Glutamatergic neuron (in vitro differentiated cells): ENCODE measurements around the gene FKBP5. TPM values are rescaled to one million over a fixed set of nuclear protein-coding genes. Genes with fewer than 3 reads are reported as not detected.
"Not testable (repeated sequence)": the region's sequence is repeated elsewhere in the genome, so short reads cannot be mapped to it uniquely, and the experiment has no call there.

ENCODE experiments used
- DNase-seq: peaks from one replicate; pipeline ENCODE4 v3.0.0; 2022
- H3K27ac Mint-ChIP-seq: one replicate; pipeline ENCODE4 v1.8.0; 2020; ENCODE audit warnings: mild to moderate bottlenecking, mixed read lengths, inconsistent platforms; ENCODE audit not compliant: unreplicated experiment
- H3K27me3 Mint-ChIP-seq: one replicate; pipeline ENCODE4 v1.8.0; 2020; ENCODE audit warnings: mild to moderate bottlenecking, moderate library complexity, mixed read lengths, inconsistent platforms; ENCODE audit not compliant: unreplicated experiment
- H3K36me3 Mint-ChIP-seq: one replicate; pipeline ENCODE4 v1.8.0; 2020; ENCODE audit warnings: mild to moderate bottlenecking, mixed read lengths, inconsistent platforms; ENCODE audit not compliant: unreplicated experiment
- H3K4me1 Mint-ChIP-seq: one replicate; pipeline ENCODE4 v1.8.0; 2020; ENCODE audit warnings: mild to moderate bottlenecking, low read depth, mixed read lengths, inconsistent platforms; ENCODE audit not compliant: unreplicated experiment
- H3K4me3 Mint-ChIP-seq: one replicate; pipeline ENCODE4 v1.8.0; 2020; ENCODE audit warnings: mild to moderate bottlenecking, mixed read lengths, inconsistent platforms; ENCODE audit not compliant: unreplicated experiment
- H3K9me3 Mint-ChIP-seq: one replicate; pipeline ENCODE4 v1.8.0; 2020; ENCODE audit warnings: mild to moderate bottlenecking, moderate library complexity, mixed read lengths, inconsistent platforms; ENCODE audit not compliant: unreplicated experiment
- total RNA-seq: library from RNA; stranded (reverse); fragmentation: NEBNext Ultra II Directional; extraction: Animal tissue kit (Norgen Biotek cat#: 25700); gene quantifications from one replicate; pipeline ENCODE4 v1.2.1, GENCODE V29; 2021; ENCODE audit not compliant: unreplicated experiment
- TF ChIP-seq, protein P1 (sequence below): fragments of 200-600 bp; sonication (generic); IDR thresholded peaks from one replicate; pipeline ENCODE4 v1.5.0; 2021; ENCODE audit not compliant: partially characterized antibody, unreplicated experiment

FKBP5 gene
- total RNA-seq, 1 donor from 2014 or later: 10.6 TPM

GRCh38 chr6:35735452-35735851, 46.7 kb upstream of the FKBP5 start:
- peaks cover 25% of the 10 kb centered on the region for H3K4me1 Mint-ChIP-seq
- no peak overlapping the region for H3K4me3 Mint-ChIP-seq
- H3K27me3 Mint-ChIP-seq: peaks cover 2% of the 10 kb centered on the region
- no peak for DNase-seq
- H3K36me3 Mint-ChIP-seq: no peaks in the 10 kb centered on the region
- H3K9me3 Mint-ChIP-seq: peaks cover 6% of the 10 kb centered on the region
- TF ChIP-seq, protein P1, sequence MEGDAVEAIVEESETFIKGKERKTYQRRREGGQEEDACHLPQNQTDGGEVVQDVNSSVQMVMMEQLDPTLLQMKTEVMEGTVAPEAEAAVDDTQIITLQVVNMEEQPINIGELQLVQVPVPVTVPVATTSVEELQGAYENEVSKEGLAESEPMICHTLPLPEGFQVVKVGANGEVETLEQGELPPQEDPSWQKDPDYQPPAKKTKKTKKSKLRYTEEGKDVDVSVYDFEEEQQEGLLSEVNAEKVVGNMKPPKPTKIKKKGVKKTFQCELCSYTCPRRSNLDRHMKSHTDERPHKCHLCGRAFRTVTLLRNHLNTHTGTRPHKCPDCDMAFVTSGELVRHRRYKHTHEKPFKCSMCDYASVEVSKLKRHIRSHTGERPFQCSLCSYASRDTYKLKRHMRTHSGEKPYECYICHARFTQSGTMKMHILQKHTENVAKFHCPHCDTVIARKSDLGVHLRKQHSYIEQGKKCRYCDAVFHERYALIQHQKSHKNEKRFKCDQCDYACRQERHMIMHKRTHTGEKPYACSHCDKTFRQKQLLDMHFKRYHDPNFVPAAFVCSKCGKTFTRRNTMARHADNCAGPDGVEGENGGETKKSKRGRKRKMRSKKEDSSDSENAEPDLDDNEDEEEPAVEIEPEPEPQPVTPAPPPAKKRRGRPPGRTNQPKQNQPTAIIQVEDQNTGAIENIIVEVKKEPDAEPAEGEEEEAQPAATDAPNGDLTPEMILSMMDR: no peak
- H3K27ac Mint-ChIP-seq: no peak overlapping the region

DNA sequence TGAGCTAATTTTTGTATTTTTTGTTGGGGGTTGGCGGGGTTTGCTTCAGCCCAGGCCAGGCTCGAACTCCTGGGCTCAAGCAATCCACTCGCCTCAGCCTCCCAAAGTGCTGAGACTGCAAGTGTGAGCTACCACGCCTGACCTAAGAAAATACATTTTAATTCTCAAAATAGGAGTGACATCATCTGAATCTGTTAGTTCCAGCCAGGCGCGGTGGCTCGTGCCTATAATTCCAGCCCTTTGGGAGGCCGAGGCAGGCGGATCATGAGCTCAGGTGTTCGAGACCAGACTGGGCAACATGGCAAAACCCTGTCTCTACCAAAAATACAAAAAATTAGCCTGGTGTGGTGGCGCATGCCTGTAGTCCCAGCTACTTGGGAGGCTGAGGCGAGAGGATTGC, 45.6 kb upstream of the FKBP5 start:
- not testable (repeated sequence) for H3K27me3 Mint-ChIP-seq, H3K9me3 Mint-ChIP-seq, H3K4me3 Mint-ChIP-seq, DNase-seq, H3K36me3 Mint-ChIP-seq, H3K27ac Mint-ChIP-seq
- peaks cover 25% of the 10 kb centered on the region for H3K4me1 Mint-ChIP-seq

DNA sequence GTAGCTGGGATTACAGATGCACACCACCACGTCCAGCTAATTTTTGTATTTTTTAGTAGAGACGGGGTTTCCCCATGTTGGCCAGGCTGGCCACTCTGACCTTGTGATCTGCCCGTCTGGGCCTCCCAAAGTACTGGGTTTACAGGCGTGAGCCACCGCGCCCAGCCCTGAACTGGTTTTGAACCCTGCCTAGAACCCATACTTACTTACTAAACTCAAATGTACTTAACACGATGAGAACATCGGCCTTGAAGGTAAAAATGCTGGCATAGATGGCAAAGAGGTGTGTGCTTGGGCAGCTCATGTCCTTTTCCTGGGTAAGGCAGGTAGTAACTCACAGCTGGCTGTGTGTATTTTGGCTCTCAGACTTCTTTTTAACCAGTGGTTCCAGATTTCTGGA, 44.9 kb upstream of the FKBP5 start:
- Mint-ChIP-seq H3K36me3 (no peaks in the 10 kb centered on the region), H3K4me3 (no peak overlapping the region), H3K27me3 (peaks cover 4% of the 10 kb centered on the region), H3K27ac (no peak overlapping the region), H3K4me1 (peaks cover 27% of the 10 kb centered on the region), H3K9me3 (peaks cover 10% of the 10 kb centered on the region)
- no peak for DNase-seq
- TF ChIP-seq, protein P1: no peak

- H3K4me3 Mint-ChIP-seq: peak overlapping the region; percentile 88
- H3K36me3 Mint-ChIP-seq: no peaks in the 10 kb centered on the region
- peak overlapping the region; percentile 91 for H3K27ac Mint-ChIP-seq
- DNase-seq: peak; percentile 88
- H3K27me3 Mint-ChIP-seq: peaks cover 5% of the 10 kb centered on the region
- H3K4me1 Mint-ChIP-seq: peaks cover 28% of the 10 kb centered on the region
- peaks cover 14% of the 10 kb centered on the region for H3K9me3 Mint-ChIP-seq
- TF ChIP-seq, protein P1: no peak
Measured at GRCh38 chr6:35731736-35732532, 43.2 kb upstream of the FKBP5 start.

GRCh38 chr6:35731414-35731735, 42.7 kb upstream of the FKBP5 start:
- Mint-ChIP-seq H3K9me3 (peaks cover 13% of the 10 kb centered on the region), H3K36me3 (no peaks in the 10 kb centered on the region), H3K4me1 (peaks cover 33% of the 10 kb centered on the region), H3K27me3 (peaks cover 6% of the 10 kb centered on the region), H3K27ac (peak overlapping the region; percentile 80), H3K4me3 (peak overlapping the region; percentile 85)
- TF ChIP-seq, protein P1: no peak
- DNase-seq: peak; percentile 97
